GM19324 (cell line): ENCODE measurements around the gene SECISBP2L.

ENCODE experiments used
- ATAC-seq: cut with Tn5 transposase; IDR thresholded peaks from one replicate; pipeline ENCODE4 v1.9.1; 2021; ENCODE audit warnings: mild to moderate bottlenecking, moderate library complexity; ENCODE audit not compliant: unreplicated experiment, low FRiP score

Gene SECISBP2L

DNA sequence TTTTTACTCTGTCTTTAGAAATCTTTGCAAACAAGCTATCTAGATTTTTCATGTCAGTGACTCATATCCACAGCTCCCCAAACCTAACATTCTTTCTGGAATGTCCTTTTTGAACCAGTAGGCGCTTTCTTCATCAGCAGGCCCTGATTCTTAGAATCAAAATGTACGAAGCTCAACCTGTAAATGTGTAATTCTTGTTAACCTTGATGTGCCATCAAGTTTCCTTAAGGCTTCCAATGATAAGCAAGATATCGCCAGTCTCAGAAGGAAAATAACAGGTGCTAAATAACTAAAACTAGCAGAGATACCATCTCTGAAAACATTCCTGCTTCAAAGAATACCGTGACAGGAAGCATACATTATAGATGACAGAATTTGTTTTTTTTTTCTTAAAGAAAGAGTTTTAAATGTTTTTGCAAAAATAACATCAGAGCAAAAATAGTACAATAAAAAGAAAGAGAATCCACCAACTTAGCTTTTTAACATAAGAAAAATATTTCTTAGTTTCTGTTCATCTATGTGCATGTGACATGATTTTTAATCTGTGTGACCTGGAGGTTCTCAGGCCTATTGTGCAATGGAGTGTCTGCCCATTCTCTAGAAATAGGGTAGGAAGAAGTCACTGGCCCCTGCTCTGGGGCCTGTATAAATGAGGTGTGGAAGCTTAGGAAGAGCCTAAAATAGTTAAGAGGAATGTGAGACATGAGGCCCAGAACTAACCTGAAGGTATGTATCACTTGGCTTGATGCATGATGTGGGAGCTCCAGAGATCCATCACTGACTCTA lies 14.7 kb upstream of the SECISBP2L start:
- ATAC-seq: no peak

DNA sequence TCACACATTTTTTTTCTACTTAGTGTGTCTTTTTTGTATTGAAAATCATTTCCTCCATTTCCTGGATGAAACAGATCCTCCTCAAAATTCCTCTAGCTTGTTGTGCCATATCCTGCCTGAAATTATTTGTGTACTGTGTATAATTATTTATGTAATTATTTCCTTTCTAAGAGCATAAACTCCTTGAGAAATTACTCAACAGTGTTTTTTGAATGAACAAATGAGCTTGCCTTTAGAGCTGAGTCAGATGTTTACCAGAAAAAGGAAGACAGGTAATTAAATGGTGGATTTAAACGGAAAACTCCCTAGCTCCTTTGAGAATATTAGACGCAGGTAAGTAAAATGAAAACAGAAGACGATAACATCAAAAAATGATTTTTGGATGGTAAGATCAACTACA lies 13.2 kb upstream of the SECISBP2L start:
- no peak for ATAC-seq

DNA sequence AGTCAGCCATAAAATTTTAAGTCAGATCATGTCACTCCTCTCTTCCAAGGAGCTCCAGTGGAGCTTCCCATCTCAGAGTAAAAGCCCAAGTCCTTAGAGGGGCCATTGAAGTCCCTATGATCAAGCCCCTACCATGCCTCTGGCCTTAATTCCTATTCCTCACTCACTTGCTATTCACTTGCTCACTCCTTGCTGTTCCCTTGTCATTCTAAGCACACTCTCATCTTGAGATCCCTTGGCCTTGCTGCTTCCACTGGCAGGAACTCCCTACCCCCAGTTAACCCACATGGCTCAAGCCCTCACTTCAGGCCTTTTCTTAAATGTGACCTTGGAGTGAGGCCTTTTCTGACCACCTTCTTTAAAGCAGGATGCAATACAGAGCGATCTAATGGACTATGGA lies 12.3 kb upstream of the SECISBP2L start:
- no peak for ATAC-seq

DNA sequence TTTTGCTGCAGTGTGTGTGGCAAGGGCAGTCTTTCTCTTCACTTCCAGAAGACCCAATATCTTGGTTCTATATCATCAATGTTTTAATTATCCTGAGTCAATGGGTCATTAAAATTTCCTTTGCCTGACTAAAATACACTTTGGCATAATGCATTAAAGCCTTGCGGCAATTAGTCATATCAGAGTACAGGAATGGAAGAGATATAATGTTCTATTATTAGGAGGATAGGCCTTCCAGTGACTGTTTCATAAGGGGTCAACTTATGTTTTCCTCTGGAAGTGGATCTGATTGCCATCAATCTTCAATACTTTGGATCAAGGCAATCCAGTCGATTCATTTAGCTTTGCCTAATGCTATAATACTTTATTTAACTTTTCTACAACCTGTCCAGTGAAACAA lies 9.4 kb upstream of the SECISBP2L start:
- ATAC-seq: no peak

DNA sequence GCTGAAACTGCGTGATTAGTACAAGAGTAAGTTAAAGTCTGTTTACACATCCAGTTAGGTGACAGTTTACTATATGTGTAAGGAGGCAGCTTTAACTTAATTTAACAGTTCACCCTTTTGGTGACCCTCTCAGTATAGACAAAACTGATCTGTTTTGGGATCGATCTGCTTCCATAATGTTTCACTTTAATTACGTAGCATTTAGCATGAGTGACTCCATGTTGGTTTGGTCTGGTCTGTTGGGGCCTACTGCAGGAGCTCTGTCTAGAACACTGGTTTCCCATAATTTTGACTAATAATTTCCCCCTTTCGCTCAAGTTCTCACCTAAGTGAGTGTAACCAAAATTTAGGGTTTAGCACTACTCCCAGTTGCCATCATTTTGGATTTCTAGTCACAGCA lies 6.4 kb upstream of the SECISBP2L start:
- ATAC-seq: no peak

DNA sequence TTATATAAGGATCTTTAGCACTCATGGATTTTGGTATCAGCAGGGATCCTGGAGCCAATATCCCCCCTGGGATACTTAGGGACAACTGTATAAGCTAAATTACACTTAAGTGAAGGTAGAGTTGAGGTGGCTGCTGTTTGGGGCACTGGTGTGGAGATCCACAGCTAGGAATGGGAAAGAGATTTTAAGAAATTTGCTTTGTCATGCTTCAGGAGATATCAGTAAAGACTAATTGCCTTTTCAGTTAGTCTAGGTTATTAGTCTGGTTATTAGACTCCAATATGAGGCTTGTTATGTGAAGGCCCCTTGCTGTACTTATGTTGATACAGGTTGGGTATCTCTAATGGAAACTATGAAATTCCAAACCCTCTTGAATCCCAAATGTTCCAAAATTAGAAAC lies 1.2 kb upstream of the SECISBP2L start:
- no peak for ATAC-seq

DNA sequence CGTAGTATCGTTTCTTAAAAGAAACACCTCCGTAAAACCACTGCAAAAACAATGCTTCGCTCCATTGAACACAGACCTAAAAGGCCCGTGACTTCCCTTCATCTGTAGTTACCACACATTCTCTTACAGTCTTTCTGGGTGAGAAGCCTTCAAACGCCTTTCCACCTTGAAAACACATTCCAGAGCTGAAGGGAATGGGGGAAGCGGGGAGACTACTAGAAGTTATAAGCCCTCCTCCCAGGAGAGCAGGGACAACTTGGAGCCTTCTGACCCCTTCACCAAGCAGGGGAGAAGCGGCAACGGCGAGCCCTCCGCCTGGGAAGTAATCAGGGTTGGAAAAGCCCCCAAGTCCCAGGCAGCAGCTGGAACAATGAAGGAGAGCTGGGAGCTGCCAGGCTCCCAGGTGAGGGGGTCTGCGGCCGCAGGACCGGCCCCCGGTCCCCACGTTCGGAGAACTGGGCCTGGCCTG lies 461 bp downstream of the SECISBP2L start:
- peak; percentile 30 for ATAC-seq

DNA sequence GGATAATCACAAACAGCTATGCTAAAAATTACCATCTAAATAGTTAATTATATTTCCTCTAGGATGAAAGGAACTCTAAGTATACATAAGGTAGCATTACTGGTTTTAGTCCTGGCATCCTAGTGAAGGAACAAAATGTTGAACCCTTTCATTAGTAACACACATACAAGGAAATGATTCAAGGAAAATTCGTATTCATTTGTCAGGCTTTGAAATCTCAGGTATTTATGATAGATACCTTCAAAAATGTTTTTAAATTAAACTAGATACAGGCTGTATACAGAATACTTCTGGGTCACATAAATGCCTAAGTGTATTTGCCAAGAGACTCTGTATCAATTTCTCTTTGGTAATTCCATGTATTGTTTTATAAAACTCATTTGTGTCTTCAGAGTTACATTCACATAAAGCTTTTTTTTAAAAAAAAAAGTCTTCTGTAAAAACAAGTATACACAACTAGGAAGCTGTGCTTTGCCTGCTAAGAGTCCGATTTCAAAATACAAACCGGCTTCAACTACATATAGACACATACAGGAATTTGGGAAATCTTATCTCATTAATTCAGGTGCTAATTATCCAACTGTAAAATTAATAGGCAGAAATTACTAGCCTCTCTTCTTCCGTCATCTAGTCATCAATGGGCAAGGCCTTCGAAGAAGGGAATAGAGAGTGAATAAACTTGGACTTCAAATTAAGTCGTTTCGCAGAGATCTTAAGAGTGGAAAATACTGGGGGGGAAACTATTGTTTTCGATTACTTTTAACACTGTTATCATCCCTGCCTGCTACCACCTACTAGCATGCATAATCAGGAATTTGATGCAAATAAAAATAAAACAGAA lies 1.3 kb downstream of the SECISBP2L start:
- ATAC-seq: no peak

DNA sequence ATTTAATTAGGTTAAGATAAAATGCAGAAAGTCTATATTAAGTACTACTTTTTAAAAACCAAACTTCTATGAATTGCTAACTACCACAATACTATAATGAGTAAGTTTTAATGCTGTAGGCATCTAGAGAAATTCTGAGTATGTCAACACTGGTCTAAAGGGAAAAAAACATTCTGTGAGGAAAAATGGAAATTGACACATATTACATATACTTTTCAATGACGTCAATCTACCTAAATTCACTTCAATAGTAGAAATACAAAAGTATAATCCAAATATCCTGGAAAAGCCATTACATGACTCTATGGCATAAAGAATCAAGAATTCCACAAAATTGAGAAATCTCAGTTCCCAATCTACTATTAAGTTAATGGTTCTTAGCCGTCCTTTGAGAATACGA lies 2.2 kb downstream of the SECISBP2L start:
- no peak for ATAC-seq

DNA sequence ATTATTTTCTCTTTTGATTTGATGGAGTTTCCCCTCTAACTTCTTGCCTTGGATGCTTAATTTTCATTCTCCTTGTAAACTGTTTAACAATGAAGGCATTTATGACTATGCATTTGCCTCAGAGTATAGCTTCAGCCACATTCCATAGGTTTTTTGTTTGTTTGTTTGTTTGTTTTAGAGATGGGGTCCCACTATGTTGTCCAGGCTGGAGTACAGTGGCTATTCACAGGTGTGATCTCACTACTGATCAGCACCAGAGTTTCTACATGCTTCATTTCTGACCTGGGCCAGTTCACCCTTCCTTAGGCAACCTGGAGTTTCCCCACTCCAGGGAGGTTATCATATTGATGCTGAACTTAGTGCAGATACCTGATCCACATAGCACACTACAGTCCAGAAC lies 4.1 kb downstream of the SECISBP2L start:
- ATAC-seq: no peak

DNA sequence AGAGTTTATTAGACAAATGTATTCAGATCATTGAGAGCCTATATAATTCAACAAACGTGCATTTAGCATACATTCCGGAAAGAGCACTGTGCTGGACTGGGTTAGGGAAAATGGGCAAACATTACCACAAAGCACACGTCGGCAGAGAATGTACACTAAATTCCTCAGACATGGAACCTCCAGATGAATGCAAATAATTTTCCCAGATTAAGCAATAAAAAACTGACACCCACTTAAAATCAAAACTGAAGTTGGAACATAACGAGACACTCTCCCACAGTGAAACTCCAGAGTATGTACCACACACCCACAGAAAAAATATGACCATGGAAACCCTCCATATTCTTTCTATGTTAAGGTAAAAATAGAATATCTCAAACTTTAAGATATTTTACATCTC lies 4.8 kb downstream of the SECISBP2L start:
- no peak for ATAC-seq

DNA sequence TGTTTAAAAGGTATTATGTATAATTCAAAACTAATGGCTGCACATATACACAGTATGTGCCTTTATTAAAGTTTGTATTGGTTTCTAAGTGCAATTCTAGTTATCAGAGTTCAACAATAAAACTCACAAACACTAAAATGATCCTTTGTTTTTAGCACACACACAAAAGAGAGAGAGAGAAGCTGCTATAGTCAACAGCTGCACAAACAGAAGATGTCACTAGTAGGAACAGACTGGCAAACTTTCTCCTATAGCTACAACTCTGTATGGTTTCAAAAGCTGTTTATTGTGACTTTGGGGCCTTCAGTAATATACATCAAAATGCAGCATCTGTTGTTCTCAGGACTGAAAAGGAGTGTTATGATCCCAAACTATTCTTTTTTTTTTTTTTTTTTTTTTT lies 6.1 kb downstream of the SECISBP2L start:
- ATAC-seq: no peak

DNA sequence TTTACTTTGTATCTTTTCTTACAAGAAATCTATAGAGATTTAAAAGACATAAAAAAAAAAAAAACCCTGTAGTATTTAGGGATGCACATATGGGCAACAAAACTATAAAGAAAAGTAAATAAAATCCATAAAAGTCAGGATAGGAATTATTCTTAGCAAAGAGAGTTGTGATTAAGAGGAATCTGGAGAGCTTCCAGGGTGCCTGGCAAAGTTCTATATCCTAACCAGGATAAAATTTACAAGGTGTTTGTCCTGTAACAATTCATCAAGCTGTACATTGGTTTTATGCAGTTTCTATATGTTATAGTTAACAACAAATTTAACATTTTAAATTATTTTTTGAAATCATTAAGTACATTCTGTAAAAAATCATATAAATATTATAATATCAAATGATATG lies 7.9 kb downstream of the SECISBP2L start:
- ATAC-seq: no peak

DNA sequence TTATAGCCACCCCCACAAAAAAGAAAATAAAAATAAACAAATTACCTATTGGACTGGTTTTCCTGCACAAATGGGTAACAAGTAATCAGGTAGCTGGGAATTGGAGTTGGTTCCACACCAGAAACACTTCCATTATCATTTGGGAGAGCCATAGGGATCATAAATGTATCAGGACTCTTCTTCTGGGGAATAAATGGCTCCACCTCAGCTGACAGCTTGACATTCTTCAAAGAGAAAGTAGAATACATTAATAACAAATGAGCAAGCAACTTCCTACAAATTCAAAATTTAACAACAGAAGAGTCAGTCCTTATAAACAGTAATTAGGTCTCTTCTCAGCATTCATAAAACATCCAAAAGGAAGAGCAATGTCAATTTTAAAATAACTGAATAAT lies 8.7 kb downstream of the SECISBP2L start:
- ATAC-seq: no peak

DNA sequence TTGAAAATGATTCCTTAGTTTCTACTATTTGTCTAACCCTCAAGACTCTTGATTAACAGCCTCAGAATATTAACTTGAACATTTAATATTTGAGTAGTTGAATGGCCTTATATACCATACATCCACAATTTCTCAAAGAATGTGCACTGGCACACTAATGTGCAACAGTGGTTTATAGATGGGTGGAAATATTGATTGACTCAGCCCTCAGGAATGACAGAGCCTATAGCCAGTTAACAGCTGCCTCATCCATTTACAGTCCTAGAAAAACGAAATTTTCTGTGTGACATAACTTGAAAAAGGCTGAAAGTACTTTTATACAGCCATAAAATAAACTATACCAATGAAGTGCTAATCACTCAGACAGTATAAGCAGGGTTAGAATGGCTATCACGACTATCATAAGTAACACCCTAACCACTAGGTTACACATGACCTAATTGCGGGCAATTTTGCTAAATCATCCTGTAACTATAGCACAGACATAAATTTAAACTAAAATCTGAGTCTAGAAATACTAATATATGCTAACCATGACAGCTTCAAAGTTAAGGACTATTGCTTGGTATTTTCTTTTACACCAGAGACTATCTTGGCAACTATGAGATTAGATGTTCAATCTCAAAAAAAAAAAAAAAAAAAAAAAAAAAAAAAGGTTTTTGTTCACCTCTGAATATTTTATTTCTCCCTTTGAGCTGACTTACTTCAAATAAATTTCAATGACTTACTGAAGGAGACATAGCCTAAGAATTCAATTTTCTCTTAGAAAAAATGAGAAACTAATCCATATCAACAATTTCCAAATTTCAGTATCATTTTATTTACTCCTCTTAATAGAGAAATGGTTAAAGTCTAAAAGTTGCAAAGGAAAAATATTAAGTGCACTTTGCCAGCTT lies 9.3 kb downstream of the SECISBP2L start:
- no peak for ATAC-seq

DNA sequence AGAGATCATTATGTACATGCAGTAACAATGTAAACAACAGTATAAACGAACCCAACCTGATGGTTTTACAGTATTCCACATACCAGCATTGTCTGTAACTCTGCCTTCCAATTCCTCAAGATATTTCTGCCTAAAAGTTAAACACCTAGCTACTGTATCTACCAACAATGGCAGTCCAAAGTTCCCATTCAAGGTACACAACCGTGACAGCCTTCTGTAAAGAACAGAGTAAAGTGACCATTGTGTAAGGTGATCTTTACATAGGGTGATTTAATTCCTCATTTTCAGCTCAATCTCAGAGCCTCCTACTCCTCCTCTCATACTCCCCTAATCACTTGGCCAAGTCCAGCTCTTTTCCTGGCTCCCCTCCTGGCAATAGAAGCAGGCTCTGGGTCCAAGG lies 10.4 kb downstream of the SECISBP2L start:
- no peak for ATAC-seq

DNA sequence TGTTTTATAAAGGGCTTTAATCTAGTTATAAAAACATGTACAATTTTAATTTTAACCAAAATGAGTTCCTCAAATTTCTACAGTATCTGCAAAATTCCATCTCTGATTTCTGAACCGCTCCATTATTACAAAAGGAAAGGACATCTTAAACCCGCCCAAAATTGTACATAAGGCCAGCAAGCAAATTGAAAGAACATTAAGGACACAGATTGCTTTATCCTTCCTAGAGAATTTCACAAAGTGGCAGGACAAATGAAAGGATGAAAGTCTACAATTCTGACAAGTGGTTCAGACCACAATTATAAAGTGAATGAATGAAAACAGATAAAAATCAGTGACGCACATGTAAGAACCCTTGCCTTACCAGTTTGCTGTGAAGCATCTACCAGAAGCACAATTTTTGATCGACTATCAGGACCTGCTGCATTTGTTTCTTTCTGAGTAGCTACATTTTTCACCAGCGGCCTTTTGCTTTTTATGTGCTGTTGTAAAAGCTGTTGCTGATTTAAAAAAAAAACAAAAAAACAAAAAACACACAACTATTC lies 13.6 kb downstream of the SECISBP2L start:
- no peak for ATAC-seq

DNA sequence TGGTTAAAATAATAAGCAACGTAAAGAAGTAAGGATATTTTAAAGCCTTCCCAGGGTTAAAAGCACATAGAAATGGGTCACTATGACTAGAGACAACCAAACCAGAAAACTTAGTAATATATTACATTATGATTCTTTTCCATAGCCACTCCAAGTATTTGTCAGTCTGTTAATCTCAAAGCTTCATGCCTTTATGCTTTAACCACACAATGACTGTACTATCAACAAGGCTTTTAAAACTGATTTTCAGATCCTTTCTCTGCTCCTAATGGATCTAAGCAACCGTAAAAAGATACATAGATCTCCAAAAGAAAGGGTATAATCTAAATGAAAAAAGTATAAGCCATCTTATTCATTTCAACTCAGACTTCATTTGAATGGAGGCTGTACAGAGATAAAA lies 14.4 kb downstream of the SECISBP2L start:
- no peak for ATAC-seq

DNA sequence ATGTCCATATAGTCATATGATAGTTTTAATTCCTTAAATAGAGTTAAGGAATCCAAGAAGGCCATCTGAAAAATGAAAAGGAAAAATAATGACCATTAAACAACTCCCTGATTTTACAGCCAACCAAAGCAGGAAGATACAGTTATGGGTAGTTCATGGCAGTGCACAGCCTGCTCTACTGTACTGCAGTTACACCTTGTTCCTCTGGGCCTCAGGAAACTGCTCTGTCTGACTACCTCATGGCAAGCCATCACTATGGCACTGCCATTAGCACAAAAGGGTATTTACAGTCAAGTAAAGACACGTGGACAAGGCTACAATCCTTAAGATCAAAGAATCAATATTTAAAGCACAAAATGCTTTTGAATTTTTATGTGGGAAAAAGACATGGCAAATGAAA lies 19.5 kb downstream of the SECISBP2L start:
- ATAC-seq: no peak

DNA sequence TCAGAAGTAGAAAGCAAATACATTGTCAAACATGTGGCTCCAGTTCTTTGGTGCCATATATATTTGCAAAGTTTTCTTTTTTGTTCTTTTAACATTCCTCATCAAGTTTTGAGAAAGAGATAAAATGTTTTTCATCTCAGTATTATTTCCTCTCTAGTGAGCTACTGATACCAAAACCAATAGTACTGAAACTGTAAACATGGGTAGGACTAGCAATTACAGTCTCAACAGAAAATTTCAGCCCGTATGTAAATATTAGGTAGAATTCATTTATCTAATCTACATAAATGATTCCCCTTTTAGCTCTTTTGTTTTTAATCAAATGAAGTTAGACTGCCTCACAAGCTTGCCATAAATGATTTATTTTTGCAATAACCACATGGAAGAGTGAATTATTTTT lies 21.4 kb downstream of the SECISBP2L start:
- ATAC-seq: no peak

DNA sequence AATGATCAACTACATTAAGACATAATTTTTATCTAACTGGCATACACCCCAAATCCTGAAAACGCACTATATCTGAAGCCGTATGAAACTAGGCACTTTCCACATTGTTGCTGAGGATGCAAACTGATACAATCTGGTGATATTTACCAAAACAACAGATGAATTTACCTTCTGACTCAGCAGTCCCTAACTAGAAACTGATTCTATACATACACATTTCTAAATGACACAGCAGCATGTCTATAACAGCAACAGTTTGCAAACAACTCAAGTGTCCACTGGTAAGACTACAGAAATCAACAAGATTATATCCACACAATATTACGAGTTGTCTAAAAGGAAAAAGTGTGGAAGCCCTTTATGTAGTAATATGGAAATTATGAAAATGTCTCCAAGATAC lies 22.9 kb downstream of the SECISBP2L start:
- no peak for ATAC-seq
